CD4-positive, alpha-beta T cell (primary cell): Measurements from ENCODE around the gene PDGFC. TPM values are rescaled to one million over a fixed set of nuclear protein-coding genes. Genes with fewer than 3 reads are reported as not detected.

Source experiments
- ATAC-seq: fragments of 200-7000 bp; cut with Tn5 transposase; one replicate; pipeline ENCODE4 v1.10.0; 2022; ENCODE audit warnings: mild to moderate bottlenecking; ENCODE audit not compliant: poor library complexity
- CTCF ChIA-PET: fragments of 350-600 bp; sonication (Branson Sonifier 250); formaldehyde crosslinking; loops from one replicate; lab custom pipeline; 2021; ENCODE audit warnings: antibody characterized with exemption, inconsistent platforms; lab: Charles Lee
- POLR2A ChIA-PET: fragments of 350-600 bp; sonication (Branson Sonifier 250); formaldehyde crosslinking; loops from one replicate; lab custom pipeline; 2021; ENCODE audit warnings: antibody characterized with exemption, inconsistent platforms; lab: Charles Lee
- DNase-seq, 14 experiments: peaks; one replicate each; pipeline ENCODE4 v3.0.0-alpha.2; 2013 to 2020; ENCODE audit warnings: mixed read lengths in 2 of 14
- H3K27ac ChIP-seq, 2 donors: one replicate each; pipeline versions ENCODE4 v1.5.1 to v1.7.0; 2013; ENCODE audit warnings: low read length in 2 of 2, low read depth in 1 of 2, mild to moderate bottlenecking in 1 of 2
- H3K27me3 ChIP-seq, 2 experiments: 1 replicate in 1 of 2; 2 replicates in 1 of 2; pipeline versions ENCODE4 v1.6.1 to v1.7.0; 2013; ENCODE audit warnings: low read length in 2 of 2, control low read depth in 1 of 2, mild to moderate bottlenecking in 1 of 2, moderate library complexity in 1 of 2; ENCODE audit not compliant: insufficient read depth in 2 of 2, control insufficient read depth in 1 of 2
- H3K36me3 ChIP-seq: one replicate; pipeline ENCODE4 v1.6.1; 2013; ENCODE audit warnings: low read length, control low read depth; ENCODE audit not compliant: insufficient read depth
- H3K4me1 ChIP-seq: one replicate; pipeline ENCODE4 v1.6.1; 2013; ENCODE audit warnings: low read length, control low read depth; ENCODE audit not compliant: insufficient read depth
- H3K4me3 ChIP-seq: one replicate; pipeline ENCODE4 v1.5.1; 2013; ENCODE audit warnings: mild to moderate bottlenecking, low read length, moderate library complexity
- H3K9me3 ChIP-seq, 2 experiments: 1 replicate in 1 of 2; 2 replicates in 1 of 2; pipeline versions ENCODE4 v1.6.1 to v1.7.0; 2013; ENCODE audit warnings: low read length in 2 of 2, mild to moderate bottlenecking in 2 of 2, control low read depth in 1 of 2, moderate library complexity in 1 of 2; ENCODE audit not compliant: control insufficient read depth in 1 of 2, insufficient read depth in 1 of 2
- H3K27ac Mint-ChIP-seq: one replicate; pipeline ENCODE4 v1.8.0; 2020; ENCODE audit warnings: mixed read lengths
- H3K27me3 Mint-ChIP-seq: one replicate; pipeline ENCODE4 v1.8.0; 2021; ENCODE audit warnings: mixed read lengths
- H3K36me3 Mint-ChIP-seq: one replicate; pipeline ENCODE4 v1.8.0; 2021; ENCODE audit warnings: low read depth, mixed read lengths
- H3K4me1 Mint-ChIP-seq: one replicate; pipeline ENCODE4 v1.8.0; 2021; ENCODE audit warnings: low read depth, mixed read lengths
- H3K4me3 Mint-ChIP-seq: one replicate; pipeline ENCODE4 v1.8.0; 2020; ENCODE audit warnings: mild to moderate bottlenecking, mixed read lengths
- H3K9me3 Mint-ChIP-seq: one replicate; pipeline ENCODE4 v1.8.0; 2020; ENCODE audit warnings: mixed read lengths
- intact Hi-C, 2 experiments: fragments of 100-400 bp; cut with DNase I in 1 of 2; cut with micrococcal nuclease in 1 of 2; formaldehyde crosslinking; loops; one replicate each; pipeline versions ENCODE4 v1.15.1 to v1.9.0; 2023 to 2025; cut with DNase I, micrococcal nuclease
- total RNA-seq, 174 experiments: library from RNA in 2 of 174; stranded (reverse) in 2 of 174; gene quantifications; one replicate each; pipeline ENCODE4 v1.2.3 and lab custom pipeline; 2021 to 2026
- TF ChIP-seq, protein P1 (sequence below): fragments of 200-600 bp; IDR thresholded peaks from one replicate; pipeline ENCODE4 v1.8.0; 2022; ENCODE audit warnings: antibody characterized with exemption, mild to moderate bottlenecking

Gene PDGFC
- total RNA-seq, 2 experiments from 2014 or later: not detected

DNA sequence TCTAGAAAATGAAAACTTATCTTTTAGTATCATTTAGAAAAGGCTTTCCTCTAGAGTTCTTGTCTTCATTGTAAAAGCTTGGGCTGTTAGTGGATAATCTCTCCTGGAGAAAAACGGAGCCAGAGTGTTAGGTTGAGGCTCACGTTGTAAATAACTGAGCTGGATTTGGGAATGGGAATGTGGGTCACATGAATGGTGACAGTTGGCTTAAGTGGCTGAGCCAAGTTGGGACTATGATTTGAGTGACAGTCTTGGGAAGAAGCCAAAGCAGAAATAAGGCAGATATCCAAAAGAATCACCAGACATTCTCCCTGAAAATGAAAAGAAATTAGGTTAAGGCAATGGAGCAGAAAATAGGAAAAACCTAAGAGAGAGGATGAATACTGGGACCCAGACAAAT lies 33.6 kb upstream of the PDGFC start:
- no peak for DNase-seq
- no peaks in the 10 kb centered on the region for H3K36me3 Mint-ChIP-seq
- no peak overlapping the region for H3K27ac Mint-ChIP-seq
- POLR2A ChIA-PET: no interaction called here
- no peaks in the 10 kb centered on the region for H3K27me3 ChIP-seq
- H3K9me3 ChIP-seq: no peaks in the 10 kb centered on the region
- H3K9me3 Mint-ChIP-seq: peaks cover 10% of the 10 kb centered on the region
- no peaks in the 10 kb centered on the region for H3K4me1 ChIP-seq
- intact Hi-C loops: no loop called here
- H3K27ac ChIP-seq: no peak overlapping the region
- H3K4me1 Mint-ChIP-seq: no peaks in the 10 kb centered on the region
- ATAC-seq: no peak
- TF ChIP-seq, protein P1, sequence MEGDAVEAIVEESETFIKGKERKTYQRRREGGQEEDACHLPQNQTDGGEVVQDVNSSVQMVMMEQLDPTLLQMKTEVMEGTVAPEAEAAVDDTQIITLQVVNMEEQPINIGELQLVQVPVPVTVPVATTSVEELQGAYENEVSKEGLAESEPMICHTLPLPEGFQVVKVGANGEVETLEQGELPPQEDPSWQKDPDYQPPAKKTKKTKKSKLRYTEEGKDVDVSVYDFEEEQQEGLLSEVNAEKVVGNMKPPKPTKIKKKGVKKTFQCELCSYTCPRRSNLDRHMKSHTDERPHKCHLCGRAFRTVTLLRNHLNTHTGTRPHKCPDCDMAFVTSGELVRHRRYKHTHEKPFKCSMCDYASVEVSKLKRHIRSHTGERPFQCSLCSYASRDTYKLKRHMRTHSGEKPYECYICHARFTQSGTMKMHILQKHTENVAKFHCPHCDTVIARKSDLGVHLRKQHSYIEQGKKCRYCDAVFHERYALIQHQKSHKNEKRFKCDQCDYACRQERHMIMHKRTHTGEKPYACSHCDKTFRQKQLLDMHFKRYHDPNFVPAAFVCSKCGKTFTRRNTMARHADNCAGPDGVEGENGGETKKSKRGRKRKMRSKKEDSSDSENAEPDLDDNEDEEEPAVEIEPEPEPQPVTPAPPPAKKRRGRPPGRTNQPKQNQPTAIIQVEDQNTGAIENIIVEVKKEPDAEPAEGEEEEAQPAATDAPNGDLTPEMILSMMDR: no peak
- H3K4me3 ChIP-seq: no peak overlapping the region
- CTCF ChIA-PET: no interaction called here
- no peaks in the 10 kb centered on the region for H3K27me3 Mint-ChIP-seq
- H3K36me3 ChIP-seq: no peaks in the 10 kb centered on the region
- H3K4me3 Mint-ChIP-seq: no peak overlapping the region

DNA sequence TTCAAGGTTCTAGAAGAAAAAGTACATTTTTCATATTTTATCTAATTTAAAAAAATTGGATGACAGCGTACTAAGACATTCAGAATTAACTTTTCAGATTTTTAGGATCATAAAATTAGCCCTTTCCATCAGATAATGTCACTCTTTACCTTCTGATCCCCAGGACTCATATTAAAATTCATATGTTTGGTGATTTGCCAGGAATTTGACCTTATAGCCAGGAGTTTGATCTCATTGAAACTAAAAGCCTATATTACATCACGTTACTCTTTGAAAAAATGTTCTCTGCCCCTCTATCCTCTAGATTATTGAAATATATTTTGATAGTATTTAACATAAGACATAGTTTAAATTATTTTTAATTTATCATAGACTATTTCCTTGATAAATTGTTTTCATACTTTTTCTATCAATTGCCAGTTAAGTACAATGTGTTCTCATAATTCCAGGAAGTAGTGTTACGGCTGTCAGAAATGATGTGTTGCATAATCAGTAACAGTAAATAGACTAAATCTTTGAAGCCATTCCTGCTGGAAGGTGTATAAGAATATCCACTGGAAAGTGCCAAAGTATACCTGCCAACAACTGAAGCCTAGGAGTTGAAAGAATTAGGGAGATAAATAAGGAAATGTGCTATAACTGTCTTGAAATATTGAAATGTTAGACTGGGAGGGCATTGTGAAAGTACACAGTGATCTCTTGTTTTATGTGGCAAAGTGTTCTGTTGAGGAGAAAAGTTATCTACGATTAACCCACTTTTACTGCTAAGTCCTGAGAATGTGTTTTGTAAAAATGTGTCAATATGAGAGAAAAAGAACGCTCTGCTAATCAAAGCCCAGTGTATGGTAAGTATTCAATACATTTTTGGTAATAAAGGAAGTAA lies 32.9 kb upstream of the PDGFC start:
- no peak overlapping the region for H3K27ac ChIP-seq
- no peak overlapping the region for H3K27ac Mint-ChIP-seq
- H3K4me3 Mint-ChIP-seq: no peak overlapping the region
- H3K36me3 ChIP-seq: no peaks in the 10 kb centered on the region
- POLR2A ChIA-PET: no interaction called here
- H3K27me3 ChIP-seq: no peaks in the 10 kb centered on the region
- no peaks in the 10 kb centered on the region for H3K36me3 Mint-ChIP-seq
- H3K27me3 Mint-ChIP-seq: no peaks in the 10 kb centered on the region
- no peak for ATAC-seq
- CTCF ChIA-PET: no interaction called here
- no peak for DNase-seq
- no peak overlapping the region for H3K4me3 ChIP-seq
- TF ChIP-seq, protein P1: no peak
- peaks cover 10% of the 10 kb centered on the region for H3K9me3 Mint-ChIP-seq
- no peaks in the 10 kb centered on the region for H3K4me1 ChIP-seq
- no peaks in the 10 kb centered on the region for H3K4me1 Mint-ChIP-seq
- no peaks in the 10 kb centered on the region for H3K9me3 ChIP-seq
- intact Hi-C loops: no loop called here

DNA sequence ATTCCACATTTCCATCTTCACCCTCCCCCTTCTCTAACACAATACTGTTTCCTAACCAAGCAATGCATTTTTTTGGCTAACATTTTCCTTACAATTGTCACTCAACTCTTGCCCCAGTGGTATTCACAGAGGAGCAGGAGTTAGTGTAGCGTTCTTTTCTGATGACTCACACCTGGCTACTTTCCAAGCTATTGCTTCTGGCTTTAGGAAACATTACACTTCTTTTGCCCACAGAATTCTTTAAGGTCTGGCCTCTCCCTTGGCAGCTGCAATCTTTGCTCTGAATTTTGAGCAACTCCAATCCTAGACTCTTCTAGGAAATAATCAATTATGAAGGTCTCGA lies 27.5 kb upstream of the PDGFC start:
- Histone ChIP-seq H3K27me3 (no peaks in the 10 kb centered on the region), H3K4me1 (no peaks in the 10 kb centered on the region), H3K36me3 (no peaks in the 10 kb centered on the region), H3K9me3 (peaks cover 7 to 8% of the 10 kb centered on the region in 2 experiments), H3K27ac (no peak overlapping the region), H3K4me3 (no peak overlapping the region)
- CTCF ChIA-PET: no interaction called here
- ATAC-seq (no peak), DNase-seq (no peak)
- Mint-ChIP-seq H3K36me3 (no peaks in the 10 kb centered on the region), H3K9me3 (peaks cover 14% of the 10 kb centered on the region), H3K4me3 (no peak overlapping the region), H3K27me3 (no peaks in the 10 kb centered on the region), H3K27ac (no peak overlapping the region), H3K4me1 (no peaks in the 10 kb centered on the region)
- TF ChIP-seq, protein P1: no peak
- POLR2A ChIA-PET: no interaction called here
- intact Hi-C loops: no loop called here
